ENCODE results near the gene BTNL8. TPM values are rescaled to one million over a fixed set of nuclear protein-coding genes. Genes with fewer than 3 reads are reported as not detected.

BTNL8 gene, protein sequence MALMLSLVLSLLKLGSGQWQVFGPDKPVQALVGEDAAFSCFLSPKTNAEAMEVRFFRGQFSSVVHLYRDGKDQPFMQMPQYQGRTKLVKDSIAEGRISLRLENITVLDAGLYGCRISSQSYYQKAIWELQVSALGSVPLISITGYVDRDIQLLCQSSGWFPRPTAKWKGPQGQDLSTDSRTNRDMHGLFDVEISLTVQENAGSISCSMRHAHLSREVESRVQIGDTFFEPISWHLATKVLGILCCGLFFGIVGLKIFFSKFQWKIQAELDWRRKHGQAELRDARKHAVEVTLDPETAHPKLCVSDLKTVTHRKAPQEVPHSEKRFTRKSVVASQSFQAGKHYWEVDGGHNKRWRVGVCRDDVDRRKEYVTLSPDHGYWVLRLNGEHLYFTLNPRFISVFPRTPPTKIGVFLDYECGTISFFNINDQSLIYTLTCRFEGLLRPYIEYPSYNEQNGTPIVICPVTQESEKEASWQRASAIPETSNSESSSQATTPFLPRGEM
- not detected in 2 replicates for total RNA-seq

DNA sequence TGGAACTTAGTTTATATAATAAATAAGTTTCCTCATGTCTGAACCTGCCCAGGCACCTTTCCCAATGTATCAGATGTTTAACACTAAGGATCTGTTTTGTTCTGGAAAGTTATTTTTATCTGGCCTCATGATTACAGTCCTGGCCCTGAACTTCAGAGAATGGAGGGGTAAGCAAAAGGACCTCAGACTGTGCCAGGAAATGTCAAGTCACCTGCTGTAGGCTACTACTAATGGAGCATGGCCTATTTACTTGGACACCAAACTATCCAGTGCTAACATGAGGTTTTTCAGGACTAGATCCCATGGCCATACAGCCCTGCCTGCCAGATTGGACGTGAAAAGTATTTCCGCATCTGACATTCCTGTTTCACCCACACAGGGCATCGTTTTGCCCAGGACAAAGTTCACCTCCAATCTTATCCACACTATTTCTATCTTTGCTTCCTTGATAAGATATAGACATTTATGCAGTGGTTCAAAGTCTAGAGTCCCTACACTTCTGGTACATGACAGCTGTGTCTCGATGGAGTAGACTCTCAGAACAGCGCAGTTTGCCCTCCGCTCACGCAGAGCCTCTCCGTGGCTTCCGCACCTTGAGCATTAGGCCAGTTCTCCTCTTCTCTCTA, at the start of gene BTNL8:
Gene BTNL8 (plus strand): TSS at position 539 of the 626 bp plus-strand sequence. CDS start 152 bp downstream, outside the sequence.

DNA sequence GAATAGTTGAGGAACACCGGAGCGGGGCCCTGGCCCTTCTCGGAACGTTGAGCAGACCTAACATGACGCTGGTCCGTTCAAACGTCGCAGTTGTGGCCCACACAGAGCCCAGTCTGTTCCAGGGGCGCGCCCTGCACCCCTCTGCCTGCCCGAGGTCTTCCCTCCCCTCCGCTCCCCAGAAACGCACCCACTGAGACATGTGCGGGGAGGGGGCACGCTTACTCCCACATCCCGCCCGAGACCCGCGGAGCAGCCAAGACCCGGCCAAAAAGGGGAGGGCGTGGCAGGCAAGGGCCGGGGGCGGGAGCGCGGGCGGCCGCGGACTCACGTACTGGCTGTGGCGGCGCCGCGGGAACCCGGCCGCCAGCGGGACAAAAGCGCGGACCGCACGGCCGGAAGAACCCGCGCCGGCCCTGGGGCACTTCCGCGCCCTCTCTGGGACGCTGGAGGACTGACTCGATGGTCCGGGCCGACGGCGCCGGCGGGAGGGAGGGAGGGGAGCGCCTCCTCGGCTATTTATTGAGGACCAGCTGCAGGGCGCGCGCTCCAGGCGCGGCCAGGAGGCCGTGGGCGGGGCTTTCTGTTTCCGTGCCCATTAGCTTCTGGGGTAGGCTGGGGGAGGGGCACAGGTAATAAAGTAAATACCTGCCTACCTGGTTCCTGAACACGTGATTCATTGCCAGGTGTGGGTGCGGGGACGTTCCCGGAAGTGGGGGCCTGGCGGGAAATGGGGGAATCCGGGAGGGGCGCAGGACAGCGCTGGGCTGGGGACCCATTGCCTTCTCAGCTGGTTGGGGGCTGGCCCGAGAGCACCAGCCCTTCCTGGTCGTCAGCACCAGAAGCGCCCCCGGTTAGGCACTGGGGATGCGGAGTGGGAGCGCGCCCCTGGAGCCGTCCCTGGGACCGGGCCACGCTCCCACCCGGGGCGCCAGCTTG, 37.8 kb upstream of the BTNL8 start, which contains the start of gene ZFP62:
Gene ZFP62 (minus strand): TSS at position 390 of the 936 bp plus-strand sequence. CDS start 57 bp downstream, at position 333.

DNA sequence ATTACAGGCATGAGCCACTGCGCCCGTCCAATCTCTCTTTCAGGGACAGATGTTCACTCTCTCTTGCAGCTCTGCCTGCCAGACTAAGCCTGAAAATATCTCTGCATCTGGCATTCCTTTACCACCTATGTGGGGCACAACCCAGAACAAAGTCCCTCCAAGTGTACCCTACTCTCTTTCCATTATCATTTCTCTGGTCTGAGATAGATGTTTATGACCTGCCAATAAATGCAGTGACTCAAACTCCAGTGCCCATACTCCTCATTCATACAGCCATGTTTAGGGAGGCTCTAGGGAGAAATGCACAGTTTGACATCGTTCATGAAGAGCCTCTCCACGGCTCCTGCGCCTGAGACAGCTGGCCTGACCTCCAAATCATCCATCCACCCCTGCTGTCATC, 89.6 kb downstream of the BTNL8 start, which contains the start of gene BTNL3:
Gene BTNL3 (plus strand): TSS at position 255 of the 400 bp plus-strand sequence. CDS start 183 bp downstream, outside the sequence.

Small RNAs within 50 kb of the gene (small RNA-seq; reads per million reads assigned to genes)
- gene RF00019 (not detected), gene RPS29P12 (not detected)

Other genes starting within 250 kb of the BTNL8 start
- 93.0 and 123 TPM in 2 replicates for gene FLT4, start 249.6 kb upstream of the BTNL8 start, total RNA-seq
- not detected in 2 replicates for gene OR2Y1, start 159.1 kb upstream of the BTNL8 start, total RNA-seq
- 104 and 117 TPM in 2 replicates for gene MGAT1, start 96.4 kb upstream of the BTNL8 start, total RNA-seq
- gene ZFP62, start 37.9 kb upstream of the BTNL8 start, total RNA-seq: 14.4 and 19.5 TPM in 2 replicates
- not detected in 2 replicates for gene BTNL3, start 89.7 kb downstream of the BTNL8 start, total RNA-seq
- 0.19 and 2.0 TPM in 2 replicates for gene BTNL9, start 141.1 kb downstream of the BTNL8 start, total RNA-seq
- gene OR2V1, start 232.0 kb downstream of the BTNL8 start, total RNA-seq: not detected in 2 replicates
- not detected in 2 replicates for gene OR2V2, start 248.4 kb downstream of the BTNL8 start, total RNA-seq

All from vein endothelial cell (primary cell).